ENCODE measurements around the gene PPM1N. TPM values are rescaled to one million over a fixed set of nuclear protein-coding genes. Genes with fewer than 3 reads are reported as not detected.

PPM1N gene
- total RNA-seq, 4 donors from 2014 or later: 1.6 to 3.8 (median 3.0) TPM

DNA sequence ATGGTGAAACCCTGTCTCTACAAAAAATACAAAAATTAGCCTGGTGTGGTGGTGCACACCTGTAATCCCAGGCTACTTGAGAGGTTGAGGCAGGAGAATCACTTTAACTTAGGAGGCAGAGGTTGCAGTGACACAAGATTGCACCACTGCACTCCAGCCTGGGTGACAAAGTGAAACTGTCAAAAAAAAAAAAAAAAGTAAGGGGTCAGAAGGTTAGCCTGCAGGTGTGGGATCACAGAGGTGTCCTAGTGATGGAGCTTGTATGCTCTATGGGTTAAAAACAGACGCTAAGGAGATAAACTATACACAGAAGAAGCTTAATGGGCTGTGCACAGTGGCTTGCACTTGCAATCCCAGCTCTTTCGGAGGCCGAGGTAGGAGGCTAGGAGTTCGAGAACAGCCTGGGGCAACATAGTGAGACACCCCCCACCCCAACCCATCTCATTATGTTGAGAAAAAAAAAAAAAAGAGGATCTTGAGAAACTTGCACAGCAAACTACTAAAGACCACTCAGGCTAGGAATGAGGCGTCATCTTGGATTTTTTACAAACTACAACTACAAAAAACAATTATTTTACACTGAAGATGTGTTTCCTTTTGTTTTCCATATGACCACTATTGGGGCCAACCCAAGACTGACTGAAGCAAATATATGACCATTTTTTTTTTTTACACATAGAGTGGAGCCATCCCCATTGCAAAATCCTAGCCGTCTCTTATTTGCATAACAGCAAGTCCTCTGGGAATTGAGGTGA, 22.5 kb upstream of the PPM1N start:
- 72% methylated on average over 6 of the region's 6 CpGs for WGBS

DNA sequence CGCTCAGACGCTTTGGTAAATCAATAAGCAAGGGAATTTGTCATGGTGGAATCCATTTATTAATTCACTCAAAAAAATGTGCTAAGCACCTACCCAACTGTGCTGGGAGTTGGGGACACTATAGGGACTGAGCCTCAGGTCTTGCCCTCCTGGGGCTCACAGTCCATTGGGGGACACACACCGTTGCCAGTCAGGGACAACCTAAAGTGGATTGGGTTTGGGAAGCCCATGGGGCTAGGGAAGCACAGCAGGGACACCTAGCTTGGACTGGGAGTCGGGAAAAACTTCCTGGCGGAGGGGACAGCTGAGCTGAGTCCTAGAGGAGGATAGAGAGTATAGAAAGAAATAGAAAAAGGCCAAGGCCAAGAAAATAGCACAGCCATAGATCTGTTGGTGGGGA, 21.9 kb upstream of the PPM1N start:
- H3K4me1 ChIP-seq: peaks cover 13 to 16% (median 15%) of the 10 kb centered on the region in 4 donors
- intact Hi-C loops (cut with DNase I): no loop called here
- H3K27me3 ChIP-seq: no peaks in the 10 kb centered on the region
- no peaks in the 10 kb centered on the region for H3K36me3 ChIP-seq
- 57% methylated on average over 5 of the region's 5 CpGs for WGBS
- TF ChIP-seq, protein P1, sequence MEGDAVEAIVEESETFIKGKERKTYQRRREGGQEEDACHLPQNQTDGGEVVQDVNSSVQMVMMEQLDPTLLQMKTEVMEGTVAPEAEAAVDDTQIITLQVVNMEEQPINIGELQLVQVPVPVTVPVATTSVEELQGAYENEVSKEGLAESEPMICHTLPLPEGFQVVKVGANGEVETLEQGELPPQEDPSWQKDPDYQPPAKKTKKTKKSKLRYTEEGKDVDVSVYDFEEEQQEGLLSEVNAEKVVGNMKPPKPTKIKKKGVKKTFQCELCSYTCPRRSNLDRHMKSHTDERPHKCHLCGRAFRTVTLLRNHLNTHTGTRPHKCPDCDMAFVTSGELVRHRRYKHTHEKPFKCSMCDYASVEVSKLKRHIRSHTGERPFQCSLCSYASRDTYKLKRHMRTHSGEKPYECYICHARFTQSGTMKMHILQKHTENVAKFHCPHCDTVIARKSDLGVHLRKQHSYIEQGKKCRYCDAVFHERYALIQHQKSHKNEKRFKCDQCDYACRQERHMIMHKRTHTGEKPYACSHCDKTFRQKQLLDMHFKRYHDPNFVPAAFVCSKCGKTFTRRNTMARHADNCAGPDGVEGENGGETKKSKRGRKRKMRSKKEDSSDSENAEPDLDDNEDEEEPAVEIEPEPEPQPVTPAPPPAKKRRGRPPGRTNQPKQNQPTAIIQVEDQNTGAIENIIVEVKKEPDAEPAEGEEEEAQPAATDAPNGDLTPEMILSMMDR (IDR thresholded peaks at IDR 0.05): no peak
- TF ChIP-seq POLR2AphosphoS5 (IDR thresholded peaks at IDR 0.05) (peak in 1 of 2 donors; percentile 12), POLR2A (IDR thresholded peaks at IDR 0.05; ENCODE audit: low read depth) (no peak), EP300 (IDR thresholded peaks at IDR 0.05) (no peak)
- no peak overlapping the region for H3K27ac ChIP-seq (replicated peaks in 1 of 4)
- no peak overlapping the region for H3K4me3 ChIP-seq
- no peak for DNase-seq (ENCODE audit: extremely low spot score)
- H3K9me3 ChIP-seq: no peaks in the 10 kb centered on the region

More for the DNA sequence above, 22.5 kb upstream of the PPM1N start:
- Histone ChIP-seq H3K9me3 (no peaks in the 10 kb centered on the region), H3K36me3 (no peaks in the 10 kb centered on the region), H3K4me3 (no peak overlapping the region), H3K4me1 (peaks cover 17 to 19% (median 19%) of the 10 kb centered on the region in 4 donors), H3K27ac (replicated peaks in 1 of 4) (no peak overlapping the region), H3K27me3 (no peaks in the 10 kb centered on the region)
- TF ChIP-seq, protein P1 (IDR thresholded peaks at IDR 0.05): no peak
- TF ChIP-seq POLR2A (IDR thresholded peaks at IDR 0.05; ENCODE audit: low read depth) (no peak), EP300 (IDR thresholded peaks at IDR 0.05) (no peak), POLR2AphosphoS5 (IDR thresholded peaks at IDR 0.05) (no peak)
- intact Hi-C loops (cut with DNase I): no loop called here
- DNase-seq (ENCODE audit: extremely low spot score): no peak

DNA sequence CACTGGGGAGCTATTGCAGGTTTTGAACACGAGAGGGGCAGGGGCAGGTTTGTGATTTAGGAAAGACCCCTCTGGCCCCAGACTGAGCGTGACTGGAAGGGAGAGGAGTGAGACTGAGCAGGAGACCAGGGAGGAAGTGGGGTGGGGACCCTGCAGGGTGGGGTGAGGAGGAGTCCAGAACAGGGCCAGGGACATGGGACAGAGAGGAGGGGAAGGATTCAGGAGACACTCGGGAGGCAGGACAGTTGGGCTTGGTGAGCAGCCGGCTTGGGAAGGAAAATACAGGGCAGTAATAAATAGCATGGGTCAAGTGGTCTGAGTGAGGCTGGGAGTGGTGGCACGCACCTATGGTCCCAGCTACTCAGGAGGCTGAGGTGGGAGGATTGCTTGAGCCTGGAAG, 21.1 kb upstream of the PPM1N start:
- H3K4me3 ChIP-seq: no peak overlapping the region
- DNase-seq (ENCODE audit: extremely low spot score): no peak
- H3K27ac ChIP-seq (replicated peaks in 1 of 4): no peak overlapping the region
- H3K9me3 ChIP-seq: no peaks in the 10 kb centered on the region
- no peaks in the 10 kb centered on the region for H3K36me3 ChIP-seq
- no peak for TF ChIP-seq EP300 (IDR thresholded peaks at IDR 0.05)
- TF ChIP-seq, protein P1 (IDR thresholded peaks at IDR 0.05): no peak
- no peak for TF ChIP-seq POLR2AphosphoS5 (IDR thresholded peaks at IDR 0.05)
- TF ChIP-seq POLR2A (IDR thresholded peaks at IDR 0.05; ENCODE audit: low read depth): no peak
- WGBS: 34% methylated on average over 5 of the region's 5 CpGs
- H3K27me3 ChIP-seq: no peaks in the 10 kb centered on the region
- H3K4me1 ChIP-seq: peaks cover 13 to 16% (median 15%) of the 10 kb centered on the region in 4 donors
- intact Hi-C loops (cut with DNase I): no loop called here

DNA sequence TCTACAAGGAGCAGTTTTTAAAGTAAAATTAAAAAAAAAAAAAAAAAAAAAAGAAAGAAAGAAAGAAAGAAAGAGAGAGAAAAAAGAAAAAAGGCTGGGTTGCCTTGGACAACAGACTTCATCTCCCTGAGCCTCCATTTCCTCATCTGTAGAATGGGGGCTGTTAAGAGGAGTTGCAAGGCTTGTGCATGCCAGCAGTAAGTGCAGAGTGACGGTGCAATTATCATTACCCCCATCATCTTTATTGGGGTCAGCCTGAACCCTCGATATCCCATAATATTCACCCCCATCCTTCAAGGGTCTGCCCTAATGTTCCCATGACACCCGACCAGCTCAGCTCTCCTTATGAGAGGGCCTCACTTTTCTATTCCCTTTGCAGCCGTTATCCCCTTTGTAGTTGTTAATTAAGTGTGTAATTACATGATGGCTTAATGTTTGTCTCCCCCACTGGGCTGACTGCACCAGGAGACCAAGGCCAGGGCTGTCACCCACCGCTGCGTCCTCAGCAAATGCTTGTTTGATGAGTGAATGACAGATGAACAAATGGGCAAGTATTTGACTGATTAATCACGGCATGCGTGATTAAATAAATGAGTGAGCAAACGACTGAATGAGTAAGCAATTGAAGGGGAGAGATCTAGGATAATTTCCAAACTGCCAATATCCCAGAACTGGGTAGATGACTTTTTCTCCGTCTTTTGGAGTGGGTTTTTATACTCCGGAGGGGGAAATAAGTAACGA, 20.4 kb upstream of the PPM1N start:
- Histone ChIP-seq H3K9me3 (no peaks in the 10 kb centered on the region), H3K27me3 (no peaks in the 10 kb centered on the region), H3K4me3 (peak overlapping the region; percentile 51 to 67 (median 52)), H3K36me3 (no peaks in the 10 kb centered on the region), H3K27ac (replicated peaks in 1 of 4) (peak overlapping the region; percentile 91 to 92 (median 92)), H3K4me1 (peaks cover 11 to 16% (median 14%) of the 10 kb centered on the region in 4 donors)
- no peak for DNase-seq (ENCODE audit: extremely low spot score)
- TF ChIP-seq POLR2AphosphoS5 (IDR thresholded peaks at IDR 0.05): no peak
- TF ChIP-seq EP300 (IDR thresholded peaks at IDR 0.05): no peak
- no peak for TF ChIP-seq POLR2A (IDR thresholded peaks at IDR 0.05; ENCODE audit: low read depth)
- TF ChIP-seq, protein P1 (IDR thresholded peaks at IDR 0.05): no peak
- intact Hi-C loops (cut with DNase I): loop anchor here (2.0 kb wide), 2 partner anchors 39 to 49 kb away; no protein-coding TSS in a partner anchor
- WGBS: 8% methylated on average over 12 of the region's 12 CpGs

Measured in esophagus muscularis mucosa (tissue), 4 donors.